Raji (cell line): Measurements from ENCODE around the gene NDUFAF2.

Experiments
- POLR2A ChIP-seq: IDR thresholded peaks from 2 replicates; pipeline ENCODE4 v1.6.1; 2011; ENCODE audit warnings: low read depth, low read length, control low read depth; ENCODE audit not compliant: insufficient read depth

NDUFAF2 gene

DNA sequence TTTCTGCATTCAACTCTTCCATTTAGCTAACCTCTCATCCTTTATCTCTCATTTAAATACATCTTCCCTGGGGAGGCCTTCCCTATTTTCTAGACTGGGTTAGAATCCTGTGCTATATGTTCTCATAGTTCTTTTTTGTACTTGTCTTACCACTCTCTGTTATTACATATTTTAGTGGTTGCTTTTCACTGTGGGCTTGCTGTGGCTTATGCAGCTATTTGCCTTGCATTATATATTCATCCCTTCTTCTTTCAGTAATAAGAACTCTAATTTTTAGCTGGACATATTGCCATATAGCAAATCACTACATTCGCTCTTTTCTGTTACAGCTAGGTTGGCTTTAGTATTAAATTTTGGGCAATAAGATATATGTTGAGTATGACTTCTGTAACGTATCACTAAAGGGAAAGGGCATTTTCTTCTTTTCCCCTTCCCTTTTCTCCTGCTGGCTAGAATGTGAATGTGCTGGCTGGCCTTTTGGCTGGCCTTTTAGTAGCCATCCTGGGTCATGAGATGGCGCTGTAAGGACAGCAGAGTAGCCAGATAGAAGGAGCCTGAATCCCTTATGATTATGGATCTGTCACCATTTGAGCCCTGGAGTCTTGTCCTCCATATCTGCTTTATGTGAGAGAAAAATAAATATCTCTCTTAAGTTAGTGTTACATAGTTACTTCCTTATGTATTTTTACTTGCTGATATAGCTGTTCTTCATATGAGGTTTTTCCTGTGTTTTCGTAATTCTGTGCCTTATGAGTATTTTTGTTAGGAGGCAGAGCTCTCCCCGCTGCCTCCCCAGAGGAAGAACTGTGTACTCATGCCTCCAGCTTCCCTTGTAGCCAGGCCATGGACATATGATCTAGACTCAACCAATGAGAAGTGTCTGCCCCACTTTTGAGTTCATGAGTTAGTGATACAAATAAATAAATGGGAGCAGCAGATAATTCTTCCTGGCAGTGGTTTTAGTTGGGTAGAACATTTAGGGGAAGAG is 65.8 kb downstream of the NDUFAF2 start:
- no peak for TF ChIP-seq POLR2A

DNA sequence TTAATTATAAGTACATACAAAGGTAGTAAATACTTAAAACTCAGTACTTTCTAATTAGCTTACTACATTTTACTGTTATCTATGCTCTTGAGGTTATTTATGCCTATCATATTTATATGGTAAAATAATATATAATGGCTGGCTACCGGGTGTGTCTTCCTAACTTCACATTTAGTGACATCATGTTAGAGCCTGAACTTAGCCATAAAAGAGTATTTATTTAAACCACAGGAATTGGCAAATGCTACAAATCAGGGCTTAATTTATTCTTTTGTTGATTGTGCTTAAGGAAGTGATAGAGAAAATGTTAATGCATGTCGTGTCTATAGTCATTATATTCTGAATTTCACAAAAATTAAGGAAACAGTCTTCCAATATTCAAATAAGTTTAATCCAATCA is 73.1 kb downstream of the NDUFAF2 start:
- no peak for TF ChIP-seq POLR2A

DNA sequence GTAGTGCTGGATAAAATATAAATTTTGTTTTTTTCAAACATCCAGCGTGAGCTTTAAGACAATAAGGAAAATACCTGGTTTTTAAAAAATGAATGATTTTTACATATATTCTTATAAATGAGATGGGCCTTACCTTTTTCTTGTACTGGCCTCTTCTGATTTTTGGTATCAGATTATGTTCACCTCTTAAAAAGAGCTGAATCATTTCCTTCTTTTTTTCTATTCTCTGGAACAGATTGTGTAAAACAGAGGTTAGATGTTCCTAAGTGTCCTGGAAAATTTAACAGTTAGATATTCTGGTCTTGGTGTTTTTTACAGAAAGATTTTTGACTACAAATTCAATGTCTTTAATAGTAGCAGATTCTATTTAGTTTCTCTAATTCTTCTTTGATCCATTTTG is 74.6 kb downstream of the NDUFAF2 start:
- TF ChIP-seq POLR2A = no peak

DNA sequence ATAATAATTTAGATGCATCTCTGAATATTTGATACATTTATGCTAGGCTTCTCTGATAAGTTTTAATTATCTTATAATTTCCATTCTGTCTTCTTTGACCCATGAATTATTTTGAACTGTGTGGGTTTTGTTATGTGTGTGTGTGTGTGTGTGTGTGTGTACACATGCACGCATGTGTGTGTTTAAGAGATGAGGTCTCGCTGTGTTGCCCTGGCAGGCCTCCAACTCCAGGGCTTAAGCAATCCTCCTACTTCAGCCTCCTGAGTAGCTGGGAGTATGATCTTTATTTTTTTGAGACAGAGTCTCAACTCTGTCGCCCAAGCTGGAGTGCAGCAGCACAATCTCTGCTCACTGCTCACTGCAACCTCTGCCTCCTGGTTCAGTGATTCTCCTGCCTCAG is 75.4 kb downstream of the NDUFAF2 start:
- TF ChIP-seq POLR2A = no peak

DNA sequence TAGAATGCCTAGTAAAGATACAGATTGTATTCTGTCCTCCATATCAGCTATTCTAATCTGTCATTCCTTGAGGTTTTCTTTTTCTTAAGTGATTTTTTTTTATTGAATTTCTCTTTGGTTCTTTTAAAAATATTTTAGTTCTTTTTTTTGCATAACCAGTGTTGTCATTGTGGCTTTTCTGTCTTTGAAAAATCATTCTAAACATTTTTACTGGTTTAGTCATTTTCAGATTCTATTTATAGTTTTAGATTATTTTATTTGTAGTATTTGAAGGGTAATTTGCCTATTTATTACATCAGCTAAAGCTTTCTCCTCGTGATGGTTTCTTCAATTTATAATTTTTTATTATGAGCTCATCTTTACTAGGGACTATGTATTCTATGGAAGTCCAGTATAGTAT is 78.1 kb downstream of the NDUFAF2 start:
- TF ChIP-seq POLR2A = no peak

DNA sequence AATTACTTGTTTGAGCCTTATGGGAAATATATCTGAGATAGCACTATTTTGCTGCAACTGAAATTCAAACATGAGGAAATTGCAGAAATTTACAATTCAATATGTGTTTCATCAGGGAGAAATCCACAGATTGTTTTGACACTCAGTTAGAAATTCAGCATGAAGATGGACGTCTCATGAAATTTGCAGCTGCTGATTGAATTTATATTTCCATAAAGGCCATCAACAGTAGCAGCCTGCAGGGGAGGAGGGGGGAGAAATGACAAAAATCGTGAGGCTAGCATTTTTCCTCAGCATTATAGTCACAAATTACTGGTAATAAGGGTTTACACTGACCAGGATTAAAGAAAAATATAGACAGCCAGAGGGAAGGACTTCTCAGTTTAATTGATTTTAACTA is 81.0 kb downstream of the NDUFAF2 start:
- TF ChIP-seq POLR2A = no peak

DNA sequence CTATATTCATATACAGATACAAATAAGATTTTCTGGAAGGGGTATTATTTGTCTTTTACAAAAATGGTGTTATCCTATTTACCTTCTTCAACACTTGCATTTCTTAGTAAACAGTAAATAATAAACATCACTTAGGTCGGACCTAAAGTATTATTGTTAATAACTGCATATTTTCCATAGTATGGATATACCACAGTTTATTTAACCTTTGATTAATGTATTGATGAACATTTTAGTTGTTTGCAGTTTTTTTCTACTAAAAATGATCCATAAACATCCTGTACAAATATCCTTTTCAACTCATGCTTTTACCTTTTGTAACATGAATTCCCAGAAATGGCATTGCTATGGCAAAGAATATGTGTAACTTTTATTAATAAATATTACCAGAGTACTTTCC is 83.4 kb downstream of the NDUFAF2 start:
- no peak for TF ChIP-seq POLR2A

DNA sequence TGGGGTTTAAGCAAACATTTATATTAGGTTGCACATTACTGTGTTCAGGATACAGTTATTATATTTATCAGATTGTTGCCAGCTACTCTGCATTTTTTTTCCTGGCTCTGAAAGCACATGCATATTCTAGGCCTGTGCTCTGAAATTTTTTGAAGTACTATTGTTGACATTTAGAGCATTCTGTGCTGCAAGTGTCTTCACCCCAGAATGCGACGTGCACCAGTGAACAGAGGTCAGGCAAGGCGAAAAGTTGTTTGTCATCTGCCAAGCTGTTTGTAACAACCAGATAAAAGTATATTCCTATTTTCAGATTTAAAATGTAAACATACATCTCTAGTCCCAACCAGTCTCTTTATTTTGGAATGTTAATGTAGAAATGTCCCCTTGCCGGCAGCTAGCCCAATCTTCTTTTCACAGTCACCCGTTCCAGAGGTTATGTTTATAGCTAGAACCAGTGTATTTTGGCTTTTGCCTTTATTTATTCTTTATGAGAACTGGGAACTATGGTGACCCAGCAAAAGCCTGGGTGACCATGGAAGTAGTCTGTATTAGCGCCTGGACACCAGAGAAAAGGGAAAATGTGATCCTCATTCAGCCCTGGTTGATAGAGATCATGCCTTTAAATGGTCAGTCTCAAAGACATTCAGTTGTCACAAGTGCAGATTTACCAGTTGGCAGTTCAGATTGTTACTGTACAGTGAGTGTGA is 84.6 kb downstream of the NDUFAF2 start:
- no peak for TF ChIP-seq POLR2A

DNA sequence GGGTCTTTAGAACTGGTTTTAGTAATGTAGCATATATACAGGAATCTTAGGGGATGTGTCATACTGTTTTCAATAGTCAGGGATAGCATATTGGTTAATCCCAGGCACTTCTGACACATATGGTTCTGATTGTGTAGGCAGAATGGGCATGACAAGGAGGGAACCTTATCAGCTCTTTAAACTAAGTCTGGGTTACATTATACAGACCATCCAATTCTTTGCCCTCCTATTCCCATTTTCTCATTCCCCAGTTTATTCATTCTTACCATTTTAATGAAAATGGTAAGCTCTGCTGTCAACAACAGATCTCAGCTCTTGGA is 85.1 kb downstream of the NDUFAF2 start:
- no peak for TF ChIP-seq POLR2A

DNA sequence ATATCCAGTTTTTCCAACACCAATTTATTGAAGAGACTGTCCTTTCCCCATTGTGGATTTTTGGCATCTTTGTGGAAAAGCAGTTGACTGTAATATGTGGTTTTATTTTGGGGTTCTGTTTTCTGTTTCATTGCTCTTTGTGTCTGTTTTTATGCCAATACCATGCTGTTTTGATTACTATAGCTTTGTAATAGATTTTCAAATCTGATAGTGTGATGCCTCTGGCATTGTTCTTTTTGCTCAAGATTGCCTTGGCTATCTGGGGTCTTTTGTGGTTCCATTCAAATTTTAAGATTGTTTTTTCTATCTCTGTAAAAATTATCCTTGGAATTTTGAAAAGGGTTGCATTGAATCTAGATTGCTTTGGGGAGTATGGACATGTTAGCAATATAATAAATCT is 99.5 kb downstream of the NDUFAF2 start:
- no peak for TF ChIP-seq POLR2A

DNA sequence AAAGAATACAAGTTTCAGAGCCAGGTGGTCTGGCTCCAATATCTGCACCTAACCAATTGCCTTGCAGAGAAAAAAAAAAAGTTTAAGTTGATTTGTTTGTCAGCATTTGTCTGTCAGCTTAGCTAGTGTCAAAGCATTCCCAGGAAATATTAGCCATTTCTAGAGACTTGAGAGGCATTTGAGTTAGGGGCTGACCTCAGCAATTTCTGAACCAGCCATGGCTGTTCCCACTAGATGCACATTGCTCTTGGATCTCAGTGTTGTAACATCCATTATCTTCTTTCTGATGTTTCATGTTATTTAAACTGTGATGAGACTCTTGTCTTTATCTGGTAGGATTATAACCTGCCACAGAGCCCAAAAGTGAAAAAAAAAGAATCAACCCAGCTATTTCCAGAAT is 102.3 kb downstream of the NDUFAF2 start:
- no peak for TF ChIP-seq POLR2A

DNA sequence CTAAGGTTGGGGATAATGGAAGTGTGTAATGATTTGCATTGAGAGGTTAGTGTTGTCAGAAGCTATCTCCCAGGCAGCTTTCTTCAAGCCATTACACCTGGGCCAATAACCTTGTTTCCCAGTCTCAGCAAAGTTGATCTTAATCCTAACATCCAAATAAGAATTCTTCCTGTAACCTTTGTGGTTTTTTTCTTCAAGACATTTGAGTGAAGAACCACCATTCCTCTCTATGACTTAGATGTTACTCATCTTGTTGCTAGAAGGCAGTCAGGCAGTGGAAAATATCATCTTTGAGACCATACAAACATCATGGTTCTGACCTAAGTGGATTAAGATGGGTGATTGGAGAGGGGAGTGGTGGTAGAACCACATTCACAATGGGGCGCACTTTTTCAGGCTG is 103.5 kb downstream of the NDUFAF2 start:
- no peak for TF ChIP-seq POLR2A

DNA sequence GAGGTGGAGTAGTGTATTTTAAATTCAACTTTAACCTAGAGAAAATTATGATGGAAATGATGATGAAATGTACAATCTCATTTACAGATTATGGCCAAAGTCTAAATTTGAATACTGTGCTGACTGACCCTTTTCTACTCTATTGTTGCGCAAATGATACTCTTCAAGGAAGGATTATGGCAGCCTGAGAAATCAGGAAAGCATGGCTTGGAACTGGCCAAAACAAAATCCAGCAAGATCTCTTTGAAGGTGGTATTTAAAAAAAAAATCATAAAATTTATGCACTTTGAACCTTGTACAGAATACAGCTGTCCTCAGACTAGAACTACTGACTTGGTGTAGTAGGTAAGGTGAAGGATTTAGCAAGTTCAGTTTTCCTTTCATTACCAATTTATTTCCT is 105.3 kb downstream of the NDUFAF2 start:
- no peak for TF ChIP-seq POLR2A

DNA sequence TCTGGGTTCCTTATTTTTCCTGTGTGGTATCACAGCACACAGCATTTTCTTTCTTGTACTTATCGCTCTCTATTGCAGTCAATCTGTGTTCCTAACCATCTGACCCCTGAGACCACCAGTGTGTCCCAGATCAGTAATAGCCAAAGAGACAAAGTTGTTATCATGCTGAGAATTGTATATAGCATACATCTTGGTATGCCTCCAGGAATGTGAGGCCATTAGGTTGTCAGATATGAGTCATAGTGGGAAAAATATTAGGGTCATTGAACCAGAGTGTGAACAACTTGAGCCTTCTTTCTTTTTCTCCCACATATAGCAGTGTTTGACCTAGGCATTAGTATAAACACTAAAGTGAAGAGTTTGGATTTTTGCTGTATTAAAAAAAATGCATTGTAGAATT is 106.3 kb downstream of the NDUFAF2 start:
- no peak for TF ChIP-seq POLR2A

DNA sequence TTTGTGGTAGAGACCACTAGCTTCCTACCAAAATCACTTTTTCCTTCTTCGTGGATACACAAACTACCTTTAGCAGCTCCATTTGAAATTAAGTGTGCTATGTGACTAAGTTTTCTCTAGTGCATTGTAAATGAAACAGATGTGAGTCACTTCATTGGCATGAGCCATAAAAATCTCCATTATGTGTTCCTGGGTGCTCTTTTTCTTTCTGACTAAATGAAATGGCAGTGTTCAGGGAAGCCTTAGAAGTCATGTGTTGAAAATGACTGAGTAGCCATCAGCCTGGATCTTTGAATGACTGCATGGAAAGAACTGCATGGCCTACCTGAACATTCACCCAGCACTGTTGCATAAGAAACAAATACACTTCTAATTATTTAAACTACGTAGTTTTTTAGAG is 107.9 kb downstream of the NDUFAF2 start:
- TF ChIP-seq POLR2A = no peak

DNA sequence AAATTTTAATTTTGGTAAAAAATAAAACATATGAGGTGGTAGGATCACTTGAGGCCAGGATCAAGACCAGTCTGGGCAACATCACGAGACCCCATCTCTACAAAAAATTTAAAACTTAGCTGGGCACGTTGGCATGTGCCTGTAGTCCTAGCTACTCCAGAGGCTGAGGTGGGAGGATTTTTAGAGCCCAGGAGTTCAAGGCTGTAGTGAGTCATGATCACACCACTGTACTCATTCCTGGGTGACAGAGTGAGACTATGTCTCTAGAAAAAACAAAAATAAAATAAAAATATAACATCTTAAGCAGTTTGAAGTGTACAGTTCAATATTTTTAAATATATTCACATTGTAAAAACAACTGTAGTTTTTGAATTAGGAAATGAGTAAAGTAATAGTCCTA is 108.9 kb downstream of the NDUFAF2 start:
- TF ChIP-seq POLR2A = no peak
